H9 (cell line): ENCODE results near the gene SLC12A3. TPM values are rescaled to one million over a fixed set of nuclear protein-coding genes. Genes with fewer than 3 reads are reported as not detected.

Source experiments
- DNase-seq: peaks from one replicate; pipeline ENCODE4 v3.0.0-alpha.2; 2017
- H2AFZ ChIP-seq: one replicate; pipeline ENCODE4 v1.6.1; 2013; ENCODE audit warnings: mild to moderate bottlenecking, low read length, control low read depth, moderate library complexity
- H2AK5ac ChIP-seq: 2 replicates; pipeline ENCODE4 v1.6.1; 2013; ENCODE audit warnings: low read length, control low read depth, mixed read lengths; ENCODE audit not compliant: insufficient read length
- H2BK120ac ChIP-seq: one replicate; pipeline ENCODE4 v1.6.1; 2013; ENCODE audit warnings: low read depth, mild to moderate bottlenecking, low read length, control low read depth, inconsistent platforms; ENCODE audit not compliant: poor library complexity, severe bottlenecking
- H2BK12ac ChIP-seq: 2 replicates; pipeline ENCODE4 v1.6.1; 2013; ENCODE audit warnings: low read length, control low read depth, mixed read lengths, low read depth; ENCODE audit not compliant: insufficient read length
- H2BK15ac ChIP-seq: 2 replicates; pipeline ENCODE4 v1.6.1; 2013; ENCODE audit warnings: low read depth, low read length, control low read depth
- H2BK20ac ChIP-seq: one replicate; pipeline ENCODE4 v1.6.1; 2013; ENCODE audit warnings: low read depth, mild to moderate bottlenecking, low read length, control low read depth, inconsistent platforms; ENCODE audit not compliant: poor library complexity, severe bottlenecking
- H2BK5ac ChIP-seq: 2 replicates; pipeline ENCODE4 v1.6.1; 2013; ENCODE audit warnings: low read length, control low read depth, mixed read lengths; ENCODE audit not compliant: insufficient read length
- H3K14ac ChIP-seq: 2 replicates; pipeline ENCODE4 v1.6.1; 2013; ENCODE audit warnings: low read length, control low read depth; ENCODE audit not compliant: insufficient read depth
- H3K18ac ChIP-seq: 2 replicates; pipeline ENCODE4 v1.6.1; 2013; ENCODE audit warnings: low read depth, mild to moderate bottlenecking, mixed read lengths, low read length, control low read depth; ENCODE audit not compliant: insufficient read length
- H3K23ac ChIP-seq: 2 replicates; pipeline ENCODE4 v1.6.1; 2013; ENCODE audit warnings: low read length, control low read depth, mixed read lengths, low read depth; ENCODE audit not compliant: insufficient read length
- H3K23me2 ChIP-seq: 2 replicates; pipeline ENCODE4 v1.6.1; 2013; ENCODE audit warnings: low read depth, mild to moderate bottlenecking, mixed read lengths, low read length, control low read depth; ENCODE audit not compliant: insufficient read length, poor library complexity, severe bottlenecking
- H3K27ac ChIP-seq: 2 replicates; pipeline ENCODE4 v1.5.1; 2013; ENCODE audit warnings: low read length, control low read depth, mixed read lengths, low read depth; ENCODE audit not compliant: insufficient read length
- H3K27me3 ChIP-seq: 2 replicates; pipeline ENCODE4 v1.6.1; 2013; ENCODE audit warnings: low read length, control low read depth, inconsistent platforms; ENCODE audit not compliant: insufficient read depth
- H3K4ac ChIP-seq: 2 replicates; pipeline ENCODE4 v1.6.1; 2013; ENCODE audit warnings: low read depth, mild to moderate bottlenecking, control low read depth, inconsistent platforms, low read length, moderate library complexity
- H3K4me1 ChIP-seq: 2 replicates; pipeline ENCODE4 v1.6.1; 2013; ENCODE audit warnings: low read length, control low read depth, inconsistent platforms; ENCODE audit not compliant: insufficient read depth
- H3K4me2 ChIP-seq: 2 replicates; pipeline ENCODE4 v1.6.1; 2013; ENCODE audit warnings: low read length, control low read depth, mixed read lengths; ENCODE audit not compliant: insufficient read length, insufficient read depth
- H3K56ac ChIP-seq: 2 replicates; pipeline ENCODE4 v1.6.1; 2013; ENCODE audit warnings: low read depth, mild to moderate bottlenecking, mixed read lengths, low read length, control low read depth; ENCODE audit not compliant: insufficient read length
- H3K79me1 ChIP-seq: 2 replicates; pipeline ENCODE4 v1.6.1; 2013; ENCODE audit warnings: low read depth, mild to moderate bottlenecking, moderate library complexity, low read length, control low read depth, inconsistent platforms; ENCODE audit not compliant: insufficient read depth, poor library complexity, severe bottlenecking
- H3K79me2 ChIP-seq: 2 replicates; pipeline ENCODE4 v1.6.1; 2013; ENCODE audit warnings: low read length, control low read depth, inconsistent platforms; ENCODE audit not compliant: insufficient read depth
- H3K9ac ChIP-seq: 2 replicates; pipeline ENCODE4 v1.6.1; 2013; ENCODE audit warnings: low read length, control low read depth, mixed read lengths; ENCODE audit not compliant: insufficient read length; ENCODE audit errors: extremely low read depth
- H3K9me3 ChIP-seq: one replicate; pipeline ENCODE4 v1.6.1; 2013; ENCODE audit warnings: low read depth, low read length, inconsistent platforms; ENCODE audit not compliant: control insufficient read depth
- H3T11ph ChIP-seq: one replicate; pipeline ENCODE4 v1.6.1; 2013; ENCODE audit warnings: mild to moderate bottlenecking, low read length, control low read depth, inconsistent platforms
- H4K20me1 ChIP-seq: one replicate; pipeline ENCODE4 v1.6.1; 2013; ENCODE audit not compliant: control insufficient read depth, insufficient read length, insufficient read depth
- H4K5ac ChIP-seq: 2 replicates; pipeline ENCODE4 v1.6.1; 2013; ENCODE audit warnings: low read depth, mild to moderate bottlenecking, mixed read lengths, low read length, control low read depth; ENCODE audit not compliant: insufficient read length
- H4K8ac ChIP-seq: replicated peaks from 2 replicates; pipeline ENCODE4 v1.6.1; 2013; ENCODE audit warnings: low read length, control low read depth, mixed read lengths, low read depth; ENCODE audit not compliant: insufficient read length
- H4K91ac ChIP-seq: 2 replicates; pipeline ENCODE4 v1.6.1; 2013; ENCODE audit warnings: low read depth, mild to moderate bottlenecking, moderate library complexity, mixed read lengths, low read length, control low read depth; ENCODE audit not compliant: insufficient read length
- H3K27ac Mint-ChIP-seq, 3 experiments: 2 replicates in 2 of 3; 3 replicates in 1 of 3; pipeline ENCODE4 v1.8.0; 2020 to 2021; ENCODE audit warnings: mixed read lengths in 3 of 3, mild to moderate bottlenecking in 1 of 3, moderate library complexity in 1 of 3
- H3K27me3 Mint-ChIP-seq: 2 replicates; pipeline ENCODE4 v1.8.0; 2021; ENCODE audit warnings: low read depth, mild to moderate bottlenecking, moderate library complexity, mixed read lengths
- H3K36me3 Mint-ChIP-seq, 3 experiments: 2 replicates in 2 of 3; 3 replicates in 1 of 3; pipeline ENCODE4 v1.8.0; 2020 to 2021; ENCODE audit warnings: low read depth in 3 of 3, mixed read lengths in 3 of 3; ENCODE audit not compliant: insufficient read depth in 1 of 3
- H3K4me1 Mint-ChIP-seq, 2 experiments: 2 replicates each; pipeline ENCODE4 v1.8.0; 2020; ENCODE audit warnings: mixed read lengths in 2 of 2
- H3K4me3 Mint-ChIP-seq, 2 experiments: 2 replicates in 1 of 2; 3 replicates in 1 of 2; pipeline ENCODE4 v1.8.0; 2020 to 2021; ENCODE audit warnings: mild to moderate bottlenecking in 2 of 2, mixed read lengths in 2 of 2, moderate library complexity in 1 of 2
- H3K9me3 Mint-ChIP-seq, 2 experiments: 2 replicates in 1 of 2; 3 replicates in 1 of 2; pipeline ENCODE4 v1.8.0; 2020; ENCODE audit warnings: mild to moderate bottlenecking in 2 of 2, mixed read lengths in 2 of 2, moderate library complexity in 1 of 2
- CTCF ChIP-seq: fragments of 200-600 bp; sonication (generic); conservative IDR thresholded peaks from 3 replicates; pipeline ENCODE4 v1.8.0; 2021; ENCODE audit warnings: antibody characterized with exemption, mild to moderate bottlenecking
- WGBS: extraction: QIAGEN DNeasy Blood & Tissue Kit; methylation state at CpG from one replicate; pipeline ENCODE4 v1.1.7; 2013; ENCODE audit warnings: missing lambda C conversion rate, low lambda C conversion rate, mixed read lengths; ENCODE audit not compliant: insufficient read length; ENCODE audit errors: extremely low coverage; 5-methylcytosine and 5-hydroxymethylcytosine counted together
- total RNA-seq: library from RNA; stranded (reverse); gene quantifications from 2 replicates; pipeline ENCODE4 v1.2.1, GENCODE V29; 2021

SLC12A3 gene
- total RNA-seq, 1 experiment from 2014 or later = not detected

GRCh38 chr16:56943761-56944375, 78.9 kb downstream of the SLC12A3 start:
- WGBS = no CpG with 5 or more reads among the region's 6 CpGs
- H3K27ac Mint-ChIP-seq = no peak overlapping the region

More at GRCh38 chr16:56943761-56944375, 78.9 kb downstream of the SLC12A3 start:
- Histone ChIP-seq H3K18ac (no peak overlapping the region), H2AFZ (no peak overlapping the region), H2BK12ac (no peak overlapping the region), H3K23ac (no peak overlapping the region), H4K91ac (no peak overlapping the region), H3K9ac (no peak overlapping the region), H3K27me3 (no peaks in the 10 kb centered on the region), H3T11ph (no peak overlapping the region), H3K27ac (no peak overlapping the region), H4K20me1 (no peaks in the 10 kb centered on the region), H4K8ac (no peak overlapping the region), H3K4me2 (no peak overlapping the region), H3K14ac (no peak overlapping the region), H3K4ac (no peak overlapping the region), H3K56ac (no peak overlapping the region), H3K23me2 (no peaks in the 10 kb centered on the region), H3K79me1 (no peaks in the 10 kb centered on the region), H4K5ac (no peak overlapping the region), H3K9me3 (no peaks in the 10 kb centered on the region), H3K79me2 (no peaks in the 10 kb centered on the region), H2BK20ac (no peak overlapping the region), H2BK15ac (no peak overlapping the region), H2AK5ac (no peak overlapping the region), H3K4me1 (no peaks in the 10 kb centered on the region; the same call in 1 of the 2 replicates), H2BK5ac (no peak overlapping the region), H2BK120ac (no peak overlapping the region)
- Mint-ChIP-seq H3K4me1 (peaks cover 5 to 8% of the 10 kb centered on the region in 2 experiments), H3K4me3 (no peak overlapping the region), H3K27me3 (no peaks in the 10 kb centered on the region), H3K9me3 (no peaks in the 10 kb centered on the region), H3K36me3 (peaks cover 28 to 60% (median 42%) of the 10 kb centered on the region in 3 experiments)
- no peak for TF ChIP-seq CTCF
- DNase-seq = no peak
